Heart left ventricle (tissue), 13 donors: Measurements from ENCODE around the gene SCUBE3.

Source experiments
- POLR2A ChIP-seq, 2 donors: fragments of 450-650 bp; IDR thresholded peaks; one replicate each; pipeline ENCODE4 v1.6.1; 2017; ENCODE audit warnings: antibody characterized with exemption in 2 of 2, mild to moderate bottlenecking in 2 of 2, moderate library complexity in 2 of 2
- TF ChIP-seq, protein P1 (sequence below), 12 donors: fragments of 200-600 bp; sonication (generic) in 4 of 12; IDR thresholded peaks; one replicate each; pipeline versions ENCODE4 v1.5.0 to v1.8.0; 2018 to 2022; ENCODE audit warnings: antibody characterized with exemption in 12 of 12, mild to moderate bottlenecking in 5 of 12
- donor health status: ischemic (EF 13 %, LVEDD 7.1; RV severe dilation, severe dysfunction).
- donor health status: DM: no; HTN: yes; CAD: no.
- donor health status: DM: no; HTN: no; CAD: no.
- donor health status: ischemic (EF 25% LVEDD 6.9; RV normal size, moderate dysfunction).
- donor health status: ischemic (EF 25% LVEDD 5.7; RV mildly dilated, moderate dysfunction).
- donor health status: ischemic (EF 35%, LVEDD 5.7; RV mildly dilated, moderate dysfunction).
- donor health status: nonischemic (EF 11% LVEDD 7.7; RV severe dilation, severe dysfunction).
- donor health status: DM: yes; HTN: yes; CAD: no.
- donor health status: PGD.
- donor health status: ischemic (EF 29% LVEDD 5.4; RV normal size, mild dysfunction).
- donor health status: nonischemic (EF 23%, LVEDD 6.1; RV moderate dilation, normal function).

DNA sequence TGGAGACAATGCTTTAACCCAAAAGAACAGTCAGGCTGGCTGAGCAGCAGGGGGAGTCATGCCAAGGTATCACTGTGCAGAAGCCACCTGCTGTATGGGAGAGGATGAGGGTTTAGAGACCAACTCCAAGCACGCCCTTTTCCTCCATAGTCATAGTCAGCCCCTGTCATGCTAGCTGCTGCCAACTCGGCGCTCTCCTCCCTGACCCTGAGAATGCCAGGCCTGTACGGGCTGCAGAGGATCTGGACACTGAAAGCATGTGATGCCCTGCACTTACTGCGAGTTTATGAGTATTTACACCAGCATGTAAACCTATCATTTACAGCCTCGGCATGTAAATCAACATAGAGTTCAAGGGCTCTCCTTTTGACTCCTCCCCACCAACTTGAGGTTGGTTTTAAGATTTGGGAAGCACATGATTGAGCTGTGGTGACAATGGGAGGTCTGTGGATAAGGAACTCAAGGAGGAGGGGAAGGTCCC, 11.7 kb upstream of the SCUBE3 start:
- TF ChIP-seq, protein P1, sequence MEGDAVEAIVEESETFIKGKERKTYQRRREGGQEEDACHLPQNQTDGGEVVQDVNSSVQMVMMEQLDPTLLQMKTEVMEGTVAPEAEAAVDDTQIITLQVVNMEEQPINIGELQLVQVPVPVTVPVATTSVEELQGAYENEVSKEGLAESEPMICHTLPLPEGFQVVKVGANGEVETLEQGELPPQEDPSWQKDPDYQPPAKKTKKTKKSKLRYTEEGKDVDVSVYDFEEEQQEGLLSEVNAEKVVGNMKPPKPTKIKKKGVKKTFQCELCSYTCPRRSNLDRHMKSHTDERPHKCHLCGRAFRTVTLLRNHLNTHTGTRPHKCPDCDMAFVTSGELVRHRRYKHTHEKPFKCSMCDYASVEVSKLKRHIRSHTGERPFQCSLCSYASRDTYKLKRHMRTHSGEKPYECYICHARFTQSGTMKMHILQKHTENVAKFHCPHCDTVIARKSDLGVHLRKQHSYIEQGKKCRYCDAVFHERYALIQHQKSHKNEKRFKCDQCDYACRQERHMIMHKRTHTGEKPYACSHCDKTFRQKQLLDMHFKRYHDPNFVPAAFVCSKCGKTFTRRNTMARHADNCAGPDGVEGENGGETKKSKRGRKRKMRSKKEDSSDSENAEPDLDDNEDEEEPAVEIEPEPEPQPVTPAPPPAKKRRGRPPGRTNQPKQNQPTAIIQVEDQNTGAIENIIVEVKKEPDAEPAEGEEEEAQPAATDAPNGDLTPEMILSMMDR (IDR thresholded peaks at IDR 0.05), result no peak
- no peak for TF ChIP-seq POLR2A (IDR thresholded peaks at IDR 0.05)
